OCI-LY7 (cell line): Measurements from ENCODE around the gene FAM204A. TPM values are rescaled to one million over a fixed set of nuclear protein-coding genes. Genes with fewer than 3 reads are reported as not detected.

Experiments used
- BruUV-seq: library from RNA; stranded (reverse); fragments of 400-500 nt; replicated peaks from 2 replicates; lab custom pipeline; 2021; lab: Mats Ljungman, UMichigan
- CTCF ChIA-PET: fragments of 300-600 bp; sonication (Branson Sonifier 250); formaldehyde crosslinking; loops from one replicate; lab custom pipeline; 2022; ENCODE audit warnings: antibody characterized with exemption; ENCODE audit not compliant: unreplicated experiment; lab: Charles Lee
- POLR2A ChIA-PET: fragments of 300-600 bp; sonication (Branson Sonifier 250); formaldehyde crosslinking; loops from one replicate; lab custom pipeline; 2022; ENCODE audit warnings: antibody characterized with exemption; lab: Charles Lee
- DNase-seq: peaks from one replicate; pipeline ENCODE4 v3.0.0-alpha.2; 2015; ENCODE audit warnings: low spot score
- H2AFZ ChIP-seq: fragments of 200-600 bp; sonication (generic), shearing (Covaris generic); 2 replicates; pipeline ENCODE4 v1.6.1; 2014; ENCODE audit warnings: mild to moderate bottlenecking, antibody characterized with exemption, low read length, moderate library complexity
- H3K27ac ChIP-seq: fragments of 200-600 bp; sonication (generic); 2 replicates; pipeline ENCODE4 v1.5.1; 2014; ENCODE audit warnings: mixed run types, low read depth, mild to moderate bottlenecking, moderate library complexity, low read length, inconsistent platforms; ENCODE audit not compliant: poor library complexity, severe bottlenecking
- H3K36me3 ChIP-seq: fragments of 200-600 bp; sonication (generic); 2 replicates; pipeline ENCODE4 v1.6.1; 2014; ENCODE audit warnings: mild to moderate bottlenecking, antibody characterized with exemption, low read length, moderate library complexity, mixed read lengths; ENCODE audit not compliant: insufficient read depth
- H3K4me1 ChIP-seq: fragments of 200-600 bp; sonication (generic); 2 replicates; pipeline ENCODE4 v1.5.1; 2014; ENCODE audit warnings: mild to moderate bottlenecking, low read length; ENCODE audit not compliant: insufficient read depth, poor library complexity, severe bottlenecking
- H3K4me2 ChIP-seq: fragments of 200-600 bp; sonication (generic); 2 replicates; pipeline ENCODE4 v1.6.1; 2014; ENCODE audit warnings: mild to moderate bottlenecking, low read length
- H3K4me3 ChIP-seq: fragments of 200-600 bp; sonication (generic); 2 replicates; pipeline ENCODE4 v1.5.1; 2014; ENCODE audit warnings: mild to moderate bottlenecking, low read depth, low read length; ENCODE audit not compliant: poor library complexity, severe bottlenecking
- H3K79me2 ChIP-seq: fragments of 200-600 bp; sonication (generic); 2 replicates; pipeline ENCODE4 v1.6.1; 2016; ENCODE audit warnings: low read depth, mild to moderate bottlenecking, low read length, moderate library complexity, mixed read lengths; ENCODE audit not compliant: insufficient read depth
- H3K9me2 ChIP-seq: fragments of 200-600 bp; sonication (generic); 2 replicates; pipeline ENCODE4 v1.6.1; 2016; ENCODE audit warnings: mild to moderate bottlenecking, low read length, mixed read lengths; ENCODE audit not compliant: insufficient read depth
- H3K9me3 ChIP-seq: fragments of 200-600 bp; sonication (generic); 2 replicates; pipeline ENCODE4 v1.6.1; 2014; ENCODE audit warnings: mild to moderate bottlenecking, mixed run types, low read length, mixed read lengths
- H4K20me1 ChIP-seq: fragments of 200-600 bp; sonication (generic); 2 replicates; pipeline ENCODE4 v1.6.1; 2014; ENCODE audit warnings: mild to moderate bottlenecking, antibody characterized with exemption, low read length, moderate library complexity, mixed read lengths; ENCODE audit not compliant: insufficient read depth
- CTCF ChIP-seq: fragments of 200-600 bp; sonication (generic); conservative IDR thresholded peaks from 2 replicates; pipeline ENCODE4 v1.5.1; 2014; ENCODE audit warnings: mild to moderate bottlenecking, antibody characterized with exemption, low read length, moderate library complexity, mixed read lengths
- EZH2phosphoT487 ChIP-seq: fragments of 200-600 bp; sonication (generic); IDR thresholded peaks from 2 replicates; pipeline ENCODE4 v1.6.1; 2018; ENCODE audit warnings: low read depth, borderline replicate concordance, mild to moderate bottlenecking, mixed run types, antibody characterized with exemption, low read length, moderate library complexity, mixed read lengths
- intact Hi-C: fragments of 100-400 bp; cut with micrococcal nuclease; formaldehyde crosslinking; loops from one replicate; pipeline ENCODE4 v1.10.0; 2022; ENCODE audit not compliant: unreplicated experiment
- total RNA-seq, 2 experiments: library from RNA; depleted of rRNA in 1 of 2; stranded (reverse); fragments of >200 nt in 1 of 2; shearing (Covaris generic) in 1 of 2; gene quantifications; 2 replicates each; pipeline ENCODE4 v1.2.3, GENCODE V29; 2014 to 2022

Gene FAM204A
- total RNA-seq, 2 experiments from 2014 or later, result 32.4 to 44.9 TPM

- Histone ChIP-seq H3K4me3 (no peak overlapping the region), H3K27ac (no peak overlapping the region), H4K20me1 (no peaks in the 10 kb centered on the region), H3K9me3 (no peaks in the 10 kb centered on the region), H3K79me2 (no peaks in the 10 kb centered on the region), H3K4me2 (no peak overlapping the region), H2AFZ (no peak overlapping the region), H3K4me1 (no peaks in the 10 kb centered on the region), H3K9me2 (no peaks in the 10 kb centered on the region; the same call in 1 of the 2 replicates), H3K36me3 (peaks cover 37% of the 10 kb centered on the region; the same call in 1 of the 2 replicates)
- TF ChIP-seq CTCF (no peak), EZH2phosphoT487 (no peak)
- intact Hi-C loops, result no loop called here
- DNase-seq, result no peak
- POLR2A ChIA-PET, result no interaction called here
- CTCF ChIA-PET, result no interaction called here
- no TSS peak for BruUV-seq
Measured at GRCh38 chr10:118311505-118311904, 30.6 kb downstream of the FAM204A start.

GRCh38 chr10:118310822-118311221 is 31.3 kb downstream of the FAM204A start:
- H3K9me3 ChIP-seq, result no peaks in the 10 kb centered on the region
- H3K4me2 ChIP-seq, result no peak overlapping the region
- no peak overlapping the region for H3K27ac ChIP-seq
- peaks cover 43% of the 10 kb centered on the region; the same call in 1 of the 2 replicates for H3K36me3 ChIP-seq
- no peaks in the 10 kb centered on the region; the same call in 1 of the 2 replicates for H3K9me2 ChIP-seq
- POLR2A ChIA-PET, result interaction anchor here (1.0 kb wide), 1 partner anchor 72 kb away, joined by 3 read pairs; no protein-coding TSS in a partner anchor
- no peak for TF ChIP-seq CTCF
- no peak for TF ChIP-seq EZH2phosphoT487
- no peak for DNase-seq
- CTCF ChIA-PET, result no interaction called here
- intact Hi-C loops, result no loop called here
- no peaks in the 10 kb centered on the region for H4K20me1 ChIP-seq
- no peaks in the 10 kb centered on the region for H3K4me1 ChIP-seq
- BruUV-seq, result no TSS peak
- no peaks in the 10 kb centered on the region for H3K79me2 ChIP-seq
- no peak overlapping the region for H2AFZ ChIP-seq
- no peak overlapping the region for H3K4me3 ChIP-seq

- no peaks in the 10 kb centered on the region for H3K79me2 ChIP-seq
- no peaks in the 10 kb centered on the region for H3K9me3 ChIP-seq
- POLR2A ChIA-PET, result interaction anchor here (1.0 kb wide), 1 partner anchor 72 kb away, joined by 3 read pairs; no protein-coding TSS in a partner anchor
- TSS peak; percentile 31 for BruUV-seq
- CTCF ChIA-PET, result no interaction called here
- TF ChIP-seq CTCF (no peak), EZH2phosphoT487 (no peak)
- no peak overlapping the region for H3K4me2 ChIP-seq
- H3K4me1 ChIP-seq, result no peaks in the 10 kb centered on the region
- no peaks in the 10 kb centered on the region for H4K20me1 ChIP-seq
- no peaks in the 10 kb centered on the region; the same call in 1 of the 2 replicates for H3K9me2 ChIP-seq
- no peak for DNase-seq
- H3K36me3 ChIP-seq, result peaks cover 50% of the 10 kb centered on the region; the same call in 1 of the 2 replicates
- H3K27ac ChIP-seq, result no peak overlapping the region
- intact Hi-C loops, result no loop called here
- no peak overlapping the region for H3K4me3 ChIP-seq
- no peak overlapping the region for H2AFZ ChIP-seq
Measured at GRCh38 chr10:118309911-118310310, 32.2 kb downstream of the FAM204A start.
